CD4-positive, alpha-beta T cell treated with Interleukin-2 at 100 ng/mL for 4 hours (primary cell): Measurements from ENCODE around the gene CNOT1.
"Not testable (repeated sequence)": the region's sequence is repeated elsewhere in the genome, so short reads cannot be mapped to it uniquely, and the experiment has no call there.

Experiments used
- DNase-seq: peaks from one replicate; pipeline ENCODE4 v3.0.0-alpha.2; 2020; ENCODE audit warnings: low spot score

Gene CNOT1

GRCh38 chr16:58502217-58502921, 127.3 kb downstream of the CNOT1 start:
- DNase-seq, result no peak

- DNase-seq, result peak; percentile 13
Measured at GRCh38 chr16:58501242-58502131, 128.1 kb downstream of the CNOT1 start.

- DNase-seq, result no peak
Measured at GRCh38 chr16:58500430-58501241, 129.0 kb downstream of the CNOT1 start.

GRCh38 chr16:58499615-58500351, 129.8 kb downstream of the CNOT1 start, which contains the start of gene NDRG4:
TSS of gene NDRG4 (plus strand) at chr16:58500143. CDS start at chr16:58500249, 106 bp downstream.
- DNase-seq, result peak; percentile 14

- no peak for DNase-seq
Measured at GRCh38 chr16:58499092-58499511, 130.5 kb downstream of the CNOT1 start.

GRCh38 chr16:58498341-58499091, 131.1 kb downstream of the CNOT1 start:
- no peak for DNase-seq

- no peak for DNase-seq
Measured at GRCh38 chr16:58497935-58498334, 131.7 kb downstream of the CNOT1 start.

GRCh38 chr16:58497468-58497867, 132.2 kb downstream of the CNOT1 start:
- no peak for DNase-seq

- no peak for DNase-seq
Measured at GRCh38 chr16:58495521-58496331, 133.9 kb downstream of the CNOT1 start.

GRCh38 chr16:58494981-58495520, 134.6 kb downstream of the CNOT1 start:
- peak; percentile 40 for DNase-seq

GRCh38 chr16:58493756-58494431, 135.7 kb downstream of the CNOT1 start:
- DNase-seq, result no peak

GRCh38 chr16:58492735-58493134, 136.9 kb downstream of the CNOT1 start:
- no peak for DNase-seq

- DNase-seq, result no peak
Measured at GRCh38 chr16:58492066-58492465, 137.6 kb downstream of the CNOT1 start.

- not testable (repeated sequence) for DNase-seq
Measured at GRCh38 chr16:58490539-58490938, 139.1 kb downstream of the CNOT1 start.

GRCh38 chr16:58490065-58490464, 139.6 kb downstream of the CNOT1 start:
- DNase-seq, result no peak

- DNase-seq, result no peak
Measured at GRCh38 chr16:58488531-58488930, 141.1 kb downstream of the CNOT1 start.

GRCh38 chr16:58487566-58488351, 141.9 kb downstream of the CNOT1 start:
- peak; percentile 66 for DNase-seq
